GM18951 (cell line): ENCODE data around the gene EDC3.

Experiments used
- POLR2A ChIP-seq: IDR thresholded peaks from 4 replicates; pipeline ENCODE4 v1.6.1; 2011; ENCODE audit warnings: mild to moderate bottlenecking; ENCODE audit not compliant: insufficient read length, insufficient read depth; ENCODE audit errors: extremely low read depth
- in situ Hi-C: fragments of 300-500 bp; cut with MboI; formaldehyde crosslinking; loops from one replicate; pipeline ENCODE4 v1.12.0; 2022; ENCODE audit warnings: low sequenced_read_pairs, mixed read lengths, inconsistent platforms; ENCODE audit not compliant: unreplicated experiment

The EDC3 gene

DNA sequence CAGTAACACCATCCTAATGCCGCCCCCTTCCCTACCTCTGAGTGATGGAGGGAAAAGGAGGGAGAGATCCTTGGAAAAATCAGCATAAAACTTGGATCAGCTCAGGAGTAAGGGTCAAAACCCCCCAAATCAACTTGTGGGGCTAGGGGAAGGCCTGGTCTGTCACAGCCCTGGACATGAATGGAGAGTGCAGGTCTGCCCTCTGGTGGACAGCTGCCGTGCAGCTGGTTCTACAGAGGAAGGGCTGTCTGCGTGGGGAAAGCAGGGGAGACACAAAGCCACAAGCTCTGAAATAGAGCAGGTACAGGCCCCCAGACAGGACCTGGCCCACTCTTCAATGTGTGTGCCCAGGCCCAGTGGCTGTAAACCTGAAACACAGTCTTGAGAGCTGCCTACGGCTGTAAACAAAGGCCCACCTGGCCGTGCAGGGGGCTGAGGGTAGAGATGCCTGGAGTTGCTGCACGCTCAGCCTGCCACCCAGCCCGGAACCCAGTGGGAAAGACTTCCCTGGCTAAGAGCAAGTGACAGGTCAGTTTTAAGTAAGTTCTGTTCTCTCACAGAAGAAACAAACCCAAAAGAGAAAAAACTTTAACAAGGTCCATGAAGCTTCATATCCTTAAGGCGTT is 63.8 kb downstream of the EDC3 start:
- in situ Hi-C loops = loop anchor here (25.0 kb wide), 1 partner anchor 305 kb away; the partner anchor contains the start of gene COX5A
- no peak for TF ChIP-seq POLR2A

- no peak for TF ChIP-seq POLR2A
- in situ Hi-C loops = loop anchor here (25.0 kb wide), 1 partner anchor 306 kb away; the partner anchor contains the start of gene COX5A
Observed at GRCh38 chr15:74631408-74631807, 64.4 kb downstream of the EDC3 start.

GRCh38 chr15:74631087-74631385 is 64.8 kb downstream of the EDC3 start:
- in situ Hi-C loops = loop anchor here (25.0 kb wide), 1 partner anchor 306 kb away; the partner anchor contains the start of gene COX5A
- TF ChIP-seq POLR2A = no peak

GRCh38 chr15:74630284-74631086 is 65.3 kb downstream of the EDC3 start:
- TF ChIP-seq POLR2A = no peak
- in situ Hi-C loops = loop anchor here (25.0 kb wide), 1 partner anchor 307 kb away; the partner anchor contains the start of gene COX5A

- in situ Hi-C loops = loop anchor here (5.0 to 25.0 kb wide), 3 partner anchors 138 to 308 kb away; partner anchors contain the start of gene COX5A
Observed at GRCh38 chr15:74629696-74630095, 66.1 kb downstream of the EDC3 start.

- no peak for TF ChIP-seq POLR2A
- in situ Hi-C loops = loop anchor here (5.0 to 25.0 kb wide), 3 partner anchors 138 to 308 kb away; partner anchors contain the start of gene COX5A
Observed at GRCh38 chr15:74628949-74629348, 66.9 kb downstream of the EDC3 start.

DNA sequence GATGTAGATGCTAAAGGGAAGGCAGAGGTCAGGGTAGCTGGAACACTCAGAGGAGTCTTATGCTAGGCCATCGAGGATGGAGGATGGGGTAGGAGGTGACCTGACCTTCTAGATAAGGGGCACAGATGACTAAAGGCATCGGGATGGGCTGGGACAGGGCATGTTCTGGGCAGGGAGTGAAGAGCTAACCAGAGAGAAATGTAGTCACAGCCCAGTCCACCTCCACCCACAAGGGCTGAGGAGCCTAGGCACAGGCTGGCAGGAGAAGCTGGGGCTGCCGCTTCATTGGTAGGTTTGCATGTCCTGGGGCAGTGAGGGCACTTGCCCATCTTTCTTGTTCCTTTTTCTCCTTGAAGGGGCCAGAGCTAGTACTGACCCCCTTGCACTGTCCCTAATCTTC is 67.6 kb downstream of the EDC3 start:
- in situ Hi-C loops = loop anchor here (5.0 to 25.0 kb wide), 3 partner anchors 139 to 309 kb away; partner anchors contain the start of gene COX5A
- TF ChIP-seq POLR2A = no peak

- in situ Hi-C loops = loop anchor here (5.0 to 25.0 kb wide), 3 partner anchors 140 to 310 kb away; partner anchors contain the start of gene COX5A
- TF ChIP-seq POLR2A = no peak
Observed at GRCh38 chr15:74627766-74628165, 68.1 kb downstream of the EDC3 start.

- in situ Hi-C loops = loop anchor here (5.0 to 25.0 kb wide), 3 partner anchors 140 to 310 kb away; partner anchors contain the start of gene COX5A
- TF ChIP-seq POLR2A = no peak
Observed at GRCh38 chr15:74626752-74627692, 68.8 kb downstream of the EDC3 start.

GRCh38 chr15:74626336-74626735 is 69.5 kb downstream of the EDC3 start:
- in situ Hi-C loops = loop anchor here (5.0 to 25.0 kb wide), 3 partner anchors 141 to 311 kb away; partner anchors contain the start of gene COX5A

DNA sequence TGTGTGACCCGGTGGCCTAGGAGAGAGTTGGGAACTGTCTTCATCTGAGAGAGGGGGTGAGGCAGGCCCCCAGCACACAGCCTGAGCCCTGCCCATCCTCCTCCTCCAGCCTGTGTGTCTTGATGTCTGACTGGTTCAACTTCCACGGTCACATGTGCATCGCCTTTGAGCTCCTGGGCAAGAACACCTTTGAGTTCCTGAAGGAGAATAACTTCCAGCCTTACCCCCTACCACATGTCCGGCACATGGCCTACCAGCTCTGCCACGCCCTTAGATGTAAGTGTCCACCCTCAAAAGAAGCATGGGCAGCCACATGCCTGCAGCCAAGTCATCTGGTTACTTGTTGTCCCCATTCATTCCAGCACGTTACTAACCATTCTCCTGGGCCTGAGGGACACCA is 70.1 kb downstream of the EDC3 start:
- no peak for TF ChIP-seq POLR2A
- in situ Hi-C loops = loop anchor here (5.0 to 25.0 kb wide), 3 partner anchors 142 to 312 kb away; partner anchors contain the start of gene COX5A

More at GRCh38 chr15:74626336-74626735, 69.5 kb downstream of the EDC3 start:
- no peak for TF ChIP-seq POLR2A

DNA sequence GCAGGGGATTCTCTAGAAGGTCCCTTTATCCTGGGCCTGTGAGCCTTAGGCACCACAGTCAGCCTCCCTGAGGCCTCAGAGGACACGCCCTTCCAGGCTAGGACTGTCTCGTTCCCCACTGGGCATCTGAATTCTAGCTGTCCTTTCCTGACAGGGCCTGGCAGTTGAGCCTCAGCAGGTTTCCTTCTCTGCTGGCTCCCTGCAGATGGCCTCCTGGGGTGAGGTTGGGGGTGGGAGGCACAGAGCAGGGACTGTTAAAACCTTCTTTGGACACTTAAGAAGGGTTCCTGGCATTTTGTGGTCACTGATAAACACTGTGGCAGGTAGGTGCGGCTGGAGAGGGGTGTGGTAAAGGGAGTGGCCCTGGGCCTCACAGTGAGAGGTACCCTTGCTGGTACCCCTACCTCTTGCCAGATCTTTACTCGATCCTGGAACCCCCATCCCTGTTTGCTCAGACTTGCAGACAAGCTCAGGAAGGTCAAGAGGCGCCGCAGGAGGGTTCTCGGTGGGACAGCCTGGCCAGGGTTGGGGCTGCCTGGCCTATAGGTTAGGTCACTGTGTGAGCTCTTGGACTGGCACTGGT is 71.7 kb downstream of the EDC3 start:
- in situ Hi-C loops = loop anchor here (10.0 kb wide), 1 partner anchor 249 kb away; no protein-coding TSS in a partner anchor

GRCh38 chr15:74622758-74623157 is 73.1 kb downstream of the EDC3 start:
- TF ChIP-seq POLR2A = no peak
- in situ Hi-C loops = loop anchor here (10.0 kb wide), 1 partner anchor 248 kb away; no protein-coding TSS in a partner anchor

More for the DNA sequence above, 71.7 kb downstream of the EDC3 start:
- TF ChIP-seq POLR2A = no peak
